Adipose tissue (tissue), 3 donors: ENCODE measurements around the gene NUPR2. TPM values are rescaled to one million over a fixed set of nuclear protein-coding genes. Genes with fewer than 3 reads are reported as not detected.
"Not testable (repeated sequence)": the region's sequence is repeated elsewhere in the genome, so short reads cannot be mapped to it uniquely, and the experiment has no call there.

Experiments
- H3K27ac ChIP-seq: one replicate; pipeline ENCODE4 v1.5.1; 2013; ENCODE audit warnings: low read depth, low read length
- WGBS, 3 donors: extraction: QIAGEN DNeasy Blood & Tissue Kit; methylation state at CpG; one replicate each; pipeline ENCODE4 v1.1.7; 2013; 5-methylcytosine and 5-hydroxymethylcytosine counted together
- polyA plus RNA-seq, 3 donors: library from polyadenylated mRNA; stranded (reverse); fragments of 200-250 nt; gene quantifications; one replicate each; pipeline ENCODE4 v1.2.3, GENCODE V29; 2013
- donor health status: healthy with polysubstance abuse.
- donor health status: Bipolar disorder and iron deficiency.
- donor health status: healthy.

NUPR2 gene
- polyA plus RNA-seq, 3 donors, result 0.21 to 1.9 TPM; not detected in 1

- 46 to 53% (median 52%) methylated on average over 6 of the region's 6 CpGs for WGBS, 3 donors
- not testable (repeated sequence) for H3K27ac ChIP-seq
Measured at GRCh38 chr7:56092388-56092787, 23.8 kb downstream of the NUPR2 start.

- H3K27ac ChIP-seq, result no peak overlapping the region
- 74 to 90% (median 83%) methylated on average over 3 of the region's 3 CpGs for WGBS, 3 donors
Measured at GRCh38 chr7:56091591-56091990, 24.6 kb downstream of the NUPR2 start.

DNA sequence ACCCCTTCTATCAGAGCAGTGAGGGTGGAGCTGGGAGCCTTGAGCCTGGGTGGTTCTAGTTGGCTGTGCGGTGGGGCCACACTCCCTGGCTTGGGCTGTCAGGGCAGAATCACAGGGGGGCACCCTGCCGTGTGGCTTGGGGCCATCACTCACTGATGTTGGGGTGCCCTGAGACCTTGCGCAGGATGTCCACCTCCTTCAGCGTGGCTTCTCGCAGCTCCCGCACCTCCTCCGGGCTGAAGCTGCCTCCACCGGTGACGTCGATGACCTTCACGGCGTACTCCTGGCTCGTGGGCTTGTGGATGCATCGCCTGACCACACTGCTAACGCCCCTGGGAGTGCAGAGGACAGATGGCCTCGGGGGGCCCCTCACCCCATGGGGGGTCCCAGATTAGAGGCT, 28.8 kb downstream of the NUPR2 start:
- no peak overlapping the region for H3K27ac ChIP-seq
- WGBS, 3 donors, result 90 to 93% (median 91%) methylated on average over 16 of the region's 16 CpGs

DNA sequence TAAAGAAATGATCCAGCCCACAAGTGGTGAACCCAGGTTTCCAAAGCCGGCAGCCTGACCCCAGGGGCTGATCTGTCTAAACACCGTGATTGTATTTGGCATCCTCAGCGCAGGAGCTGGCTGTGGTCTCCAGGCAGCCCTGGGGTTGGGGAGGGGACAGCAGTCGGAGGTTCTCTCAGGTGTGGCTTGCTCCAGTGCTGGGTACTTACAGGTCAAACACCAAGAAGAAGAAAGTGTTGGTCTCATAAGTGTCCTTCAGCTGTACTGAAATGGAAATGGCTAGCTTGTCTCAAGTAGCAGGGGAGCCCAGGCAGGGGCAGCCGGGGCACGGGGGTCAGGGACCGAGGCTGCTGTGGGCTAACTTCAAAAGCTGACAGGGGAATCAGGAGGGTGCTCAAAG, 29.5 kb downstream of the NUPR2 start:
- WGBS, 3 donors, result 92 to 98% (median 95%) methylated on average over 7 of the region's 7 CpGs

DNA sequence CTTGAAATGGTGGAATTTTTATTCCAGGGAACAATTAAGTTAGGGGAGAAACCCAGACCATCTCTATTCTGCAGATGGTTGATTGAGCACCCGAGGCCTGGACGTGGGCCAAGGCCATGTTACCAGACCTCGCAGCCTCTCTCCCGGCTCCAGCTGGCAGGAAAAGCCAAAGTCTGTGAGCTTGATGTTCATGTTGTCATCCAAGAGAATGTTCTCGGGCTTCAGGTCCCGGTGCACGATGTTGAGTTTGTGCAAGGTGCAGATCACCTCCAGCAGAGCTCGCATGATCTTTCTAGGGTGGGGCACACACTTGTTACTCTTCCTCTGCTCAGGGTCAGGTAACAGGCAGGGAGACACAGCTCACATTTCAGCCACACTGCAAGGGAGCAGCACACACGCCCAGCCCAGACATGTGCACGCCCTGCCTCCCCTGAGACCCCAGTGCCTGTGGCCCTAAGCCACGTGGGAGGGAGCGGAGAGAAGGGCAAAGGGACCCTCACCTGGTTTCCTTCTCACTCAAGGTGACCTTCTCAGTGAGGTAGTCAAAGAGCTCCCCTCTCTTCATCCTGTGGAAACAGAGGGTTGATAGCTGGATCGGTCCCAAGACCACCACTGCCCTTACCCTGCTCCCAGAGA, 32.9 kb downstream of the NUPR2 start:
- H3K27ac ChIP-seq, result no peak overlapping the region

More for the DNA sequence above, 29.5 kb downstream of the NUPR2 start:
- no peak overlapping the region for H3K27ac ChIP-seq

GRCh38 chr7:56081626-56082340, 34.4 kb downstream of the NUPR2 start:
- no peak overlapping the region for H3K27ac ChIP-seq
- WGBS, 3 donors, result 92 to 98% (median 93%) methylated on average over 26 to 29 of the region's 29 CpGs

More for the DNA sequence above, 32.9 kb downstream of the NUPR2 start:
- WGBS, 3 donors, result 43 to 63% (median 56%) methylated on average over 13 of the region's 13 CpGs

DNA sequence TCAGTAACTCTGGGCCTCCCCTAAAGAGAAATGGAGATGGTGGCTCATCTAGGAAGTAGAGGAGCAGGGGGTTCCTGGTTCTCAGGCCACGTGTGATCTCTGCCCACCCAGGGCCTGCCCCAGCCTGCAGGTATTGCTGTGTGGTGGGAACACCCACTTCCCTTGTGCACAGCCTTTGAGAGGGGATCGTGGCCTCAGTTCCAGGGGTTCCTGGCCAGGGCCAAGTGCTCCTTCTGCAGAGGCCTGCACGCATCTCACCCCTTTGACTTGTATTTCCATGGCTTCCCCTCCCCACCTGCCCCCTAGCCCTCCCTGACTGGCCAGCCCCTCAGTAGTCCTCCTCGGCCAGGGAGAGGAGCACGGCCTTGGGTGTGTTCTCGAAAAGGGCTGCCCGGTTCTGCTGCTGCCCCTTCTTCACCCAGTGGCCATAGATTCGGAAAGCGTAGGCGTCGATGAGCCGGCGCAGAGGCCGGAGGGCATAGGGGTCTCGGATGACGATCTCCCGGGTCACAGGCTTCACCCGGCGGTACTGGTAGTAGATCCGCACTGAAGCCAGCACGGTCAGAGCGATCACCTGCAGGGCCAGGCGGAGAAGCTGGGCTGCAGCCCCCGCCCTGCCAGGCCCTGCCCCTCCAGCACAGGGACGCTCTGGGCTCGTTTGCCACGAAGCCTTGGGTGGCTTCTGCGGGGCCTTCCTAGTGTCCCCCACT, 35.3 kb downstream of the NUPR2 start:
- WGBS, 3 donors, result 94 to 96% (median 95%) methylated on average over 28 of the region's 28 CpGs
- not testable (repeated sequence) for H3K27ac ChIP-seq

- WGBS, 3 donors, result 20 to 47% (median 32%) methylated on average over 12 of the region's 12 CpGs
- no peak overlapping the region for H3K27ac ChIP-seq
Measured at GRCh38 chr7:56079450-56080185, 36.6 kb downstream of the NUPR2 start.

DNA sequence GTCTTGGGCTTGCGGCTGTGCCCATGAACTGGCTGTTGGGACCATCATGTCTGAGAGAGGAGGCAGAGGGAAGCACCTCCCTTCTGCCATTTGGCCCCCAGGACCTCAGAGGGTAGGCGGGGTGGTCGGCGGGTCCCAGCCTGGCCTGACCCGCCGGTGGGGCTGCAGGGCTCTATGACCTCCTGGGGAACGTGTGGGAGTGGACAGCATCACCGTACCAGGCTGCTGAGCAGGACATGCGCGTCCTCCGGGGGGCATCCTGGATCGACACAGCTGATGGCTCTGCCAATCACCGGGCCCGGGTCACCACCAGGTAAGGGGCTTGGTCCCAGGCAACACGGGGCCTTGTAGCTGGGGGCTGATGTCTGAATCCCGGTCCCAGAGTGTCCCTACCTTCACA, 38.0 kb downstream of the NUPR2 start:
- 93 to 95% (median 94%) methylated on average over 14 to 16 of the region's 16 CpGs for WGBS, 3 donors
- no peak overlapping the region for H3K27ac ChIP-seq

- H3K27ac ChIP-seq, result no peak overlapping the region
- WGBS, 3 donors, result 95 to 97% (median 97%) methylated on average over 3 of the region's 3 CpGs
Measured at GRCh38 chr7:56077681-56078080, 38.5 kb downstream of the NUPR2 start.

- H3K27ac ChIP-seq, result no peak overlapping the region
- WGBS, 3 donors, result 9 to 20% (median 17%) methylated on average over 19 of the region's 19 CpGs
Measured at GRCh38 chr7:56074371-56074791, 41.8 kb downstream of the NUPR2 start.

DNA sequence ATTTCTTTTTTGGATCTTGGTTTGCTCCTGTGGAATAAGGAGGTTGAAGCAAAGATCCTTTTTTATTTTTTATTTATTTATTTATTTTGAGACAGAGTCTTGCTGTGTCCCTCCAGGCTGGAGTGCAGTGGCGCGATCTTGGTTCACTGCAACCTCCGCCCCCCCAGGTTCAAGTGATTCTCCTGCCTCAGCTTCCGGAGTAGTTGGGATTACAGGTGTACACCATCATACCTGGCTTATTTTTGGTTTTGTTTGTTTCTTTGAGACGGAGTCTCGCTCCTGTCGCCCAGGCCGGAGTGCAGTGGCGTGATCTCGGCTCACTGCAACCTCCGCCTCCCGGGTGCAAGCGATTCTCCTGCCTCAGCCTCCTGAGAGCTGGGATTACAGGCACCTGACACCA, 49.8 kb downstream of the NUPR2 start:
- 94 to 98% (median 97%) methylated on average over 13 of the region's 13 CpGs for WGBS, 3 donors
- H3K27ac ChIP-seq, result not testable (repeated sequence)

Other genes with a start within 250 kb of the NUPR2 start
- gene ZNF713, start 229.0 kb downstream of the NUPR2 start, polyA plus RNA-seq, result 1 to 10 TPM in 2 of 3 donors, under 1 TPM in 1; 0.83 to 3.1 (median 1.2) TPM
- 10 to 100 TPM; 10.4 to 17.8 (median 12.7) TPM for gene MRPS17, start 164.5 kb downstream of the NUPR2 start, polyA plus RNA-seq
- 10 to 100 TPM; 29.0 to 54.8 (median 45.4) TPM for gene NIPSNAP2, start 151.8 kb downstream of the NUPR2 start, polyA plus RNA-seq
- 1 to 10 TPM; 3.9 to 7.2 (median 5.9) TPM for gene PSPH, start 65.0 kb downstream of the NUPR2 start, polyA plus RNA-seq
- 100 to 1,000 TPM in 1 of 3 donors, 10 to 100 TPM in 2; 58.7 to 102 (median 96.2) TPM for gene CCT6A, start 64.7 kb downstream of the NUPR2 start, polyA plus RNA-seq
- gene SUMF2, start 52.1 kb downstream of the NUPR2 start, polyA plus RNA-seq, result 10 to 100 TPM; 71.9 to 84.3 (median 82.7) TPM
- gene PHKG1, start 23.5 kb downstream of the NUPR2 start, polyA plus RNA-seq, result 1 to 10 TPM in 2 of 3 donors, under 1 TPM in 1; 0.47 to 5.1 (median 1.3) TPM
- gene CHCHD2, start 9.9 kb downstream of the NUPR2 start, polyA plus RNA-seq, result 100 to 1,000 TPM; 402 to 444 (median 408) TPM